Hepatocyte (in vitro differentiated cells): Measurements from ENCODE around the gene LHFPL3. TPM values are rescaled to one million over a fixed set of nuclear protein-coding genes. Genes with fewer than 3 reads are reported as not detected.

Source experiments
- DNase-seq: peaks from one replicate; pipeline ENCODE4 v3.0.0-alpha.2; 2016; ENCODE audit warnings: low spot score
- H2AFZ ChIP-seq: fragments of 200-600 bp; sonication (generic); 2 replicates; pipeline ENCODE4 v1.6.0; 2016; ENCODE audit warnings: antibody characterized with exemption, mild to moderate bottlenecking
- H3K27ac ChIP-seq: fragments of 200-600 bp; sonication (generic); 2 replicates; pipeline ENCODE4 v1.5.1; 2016; ENCODE audit warnings: mild to moderate bottlenecking
- H3K27me3 ChIP-seq: fragments of 200-600 bp; sonication (generic); 2 replicates; pipeline ENCODE4 v1.6.1; 2016
- H3K36me3 ChIP-seq: fragments of 200-600 bp; sonication (generic); replicated peaks from 2 replicates; pipeline ENCODE4 v1.5.1; 2016; ENCODE audit warnings: low read depth; ENCODE audit not compliant: insufficient read depth
- H3K4me1 ChIP-seq: fragments of 200-600 bp; sonication (generic); 2 replicates; pipeline ENCODE4 v1.5.1; 2016; ENCODE audit warnings: mild to moderate bottlenecking, moderate library complexity; ENCODE audit not compliant: insufficient read depth
- H3K4me2 ChIP-seq: fragments of 200-600 bp; sonication (generic); 2 replicates; pipeline ENCODE4 v1.6.0; 2016
- H3K4me3 ChIP-seq: fragments of 200-600 bp; sonication (generic); 2 replicates; pipeline ENCODE4 v1.5.1; 2016; ENCODE audit warnings: mild to moderate bottlenecking
- H3K79me2 ChIP-seq: fragments of 200-600 bp; sonication (generic); 2 replicates; pipeline ENCODE4 v1.6.0; 2017; ENCODE audit warnings: mild to moderate bottlenecking
- H3K9me2 ChIP-seq: fragments of 200-600 bp; sonication (generic); replicated peaks from 2 replicates; pipeline ENCODE4 v1.6.0; 2017; ENCODE audit warnings: mild to moderate bottlenecking; ENCODE audit not compliant: insufficient read depth
- H3K9me3 ChIP-seq: fragments of 200-600 bp; sonication (generic); 2 replicates; pipeline ENCODE4 v1.5.1; 2016; ENCODE audit warnings: low read depth, mild to moderate bottlenecking
- H4K20me1 ChIP-seq: fragments of 200-600 bp; sonication (generic); 2 replicates; pipeline ENCODE4 v1.6.0; 2016; ENCODE audit warnings: mild to moderate bottlenecking; ENCODE audit not compliant: insufficient read depth, poor library complexity, severe bottlenecking
- CTCF ChIP-seq: fragments of 200-600 bp; sonication (generic); IDR thresholded peaks from 2 replicates; pipeline ENCODE4 v1.5.1; 2016; ENCODE audit warnings: antibody characterized with exemption, mild to moderate bottlenecking; ENCODE audit not compliant: poor library complexity
- EZH2 ChIP-seq: fragments of 200-600 bp; sonication (generic); IDR thresholded peaks from 2 replicates; pipeline ENCODE4 v1.6.1; 2016; ENCODE audit warnings: antibody characterized with exemption, mild to moderate bottlenecking, borderline replicate concordance
- EZH2phosphoT487 ChIP-seq: fragments of 200-600 bp; sonication (generic); IDR thresholded peaks from one replicate; pipeline ENCODE4 v1.6.1; 2018; ENCODE audit warnings: antibody characterized with exemption, mild to moderate bottlenecking, low read depth, moderate library complexity; ENCODE audit not compliant: unreplicated experiment, severe bottlenecking
- WGBS: methylation state at CpG from one replicate; pipeline ENCODE4 v1.1.6; 2016; ENCODE audit warnings: low lambda C conversion rate; ENCODE audit errors: missing lambda C conversion rate; 5-methylcytosine and 5-hydroxymethylcytosine counted together
- polyA plus RNA-seq: library from polyadenylated mRNA; unstranded; fragments of >200 nt; fragmentation: Nextera tagmentation; extraction: Ambion mirVana; gene quantifications from 2 replicates; pipeline ENCODE4 v1.2.1, GENCODE V29; 2016
- total RNA-seq: library from RNA; depleted of rRNA; stranded (reverse); fragments of >200 nt; gene quantifications from 2 replicates; pipeline ENCODE4 v1.2.3, GENCODE V29; 2014

The LHFPL3 gene
- total and polyA plus RNA-seq, 2 experiments from 2014 or later = not detected

GRCh38 chr7:104805449-104806317 lies 477.3 kb downstream of the LHFPL3 start:
- DNase-seq = no peak
- no peaks in the 10 kb centered on the region for H3K27me3 ChIP-seq
- H3K4me3 ChIP-seq = no peak overlapping the region
- no peak overlapping the region for H3K4me2 ChIP-seq
- 71% methylated on average over 8 of the region's 8 CpGs for WGBS
- H3K9me3 ChIP-seq = no peaks in the 10 kb centered on the region
- no peak overlapping the region for H3K27ac ChIP-seq
- no peaks in the 10 kb centered on the region for H3K79me2 ChIP-seq
- no peak for TF ChIP-seq CTCF
- TF ChIP-seq EZH2phosphoT487 = no peak
- TF ChIP-seq EZH2 = no peak
- H2AFZ ChIP-seq = no peak overlapping the region
- no peaks in the 10 kb centered on the region for H4K20me1 ChIP-seq
- H3K36me3 ChIP-seq = no peaks in the 10 kb centered on the region
- H3K4me1 ChIP-seq = no peaks in the 10 kb centered on the region
- no peaks in the 10 kb centered on the region for H3K9me2 ChIP-seq

GRCh38 chr7:104807671-104808070 lies 479.3 kb downstream of the LHFPL3 start:
- Histone ChIP-seq H4K20me1 (no peaks in the 10 kb centered on the region), H2AFZ (no peak overlapping the region), H3K79me2 (no peaks in the 10 kb centered on the region), H3K36me3 (no peaks in the 10 kb centered on the region), H3K27ac (no peak overlapping the region), H3K9me2 (no peaks in the 10 kb centered on the region), H3K27me3 (no peaks in the 10 kb centered on the region), H3K4me3 (no peak overlapping the region), H3K4me2 (no peak overlapping the region), H3K4me1 (no peaks in the 10 kb centered on the region), H3K9me3 (no peaks in the 10 kb centered on the region)
- no peak for DNase-seq
- TF ChIP-seq EZH2 = no peak
- TF ChIP-seq CTCF = no peak
- TF ChIP-seq EZH2phosphoT487 = no peak
- WGBS = 75% methylated on average over 6 of the region's 6 CpGs

GRCh38 chr7:104809906-104810305 lies 481.5 kb downstream of the LHFPL3 start:
- H3K36me3 ChIP-seq = no peaks in the 10 kb centered on the region
- WGBS = 89% methylated on average over 2 of the region's 2 CpGs
- H4K20me1 ChIP-seq = no peaks in the 10 kb centered on the region
- DNase-seq = no peak
- no peak overlapping the region for H3K4me3 ChIP-seq
- TF ChIP-seq EZH2 (no peak), CTCF (no peak), EZH2phosphoT487 (no peak)
- no peaks in the 10 kb centered on the region for H3K79me2 ChIP-seq
- H3K27ac ChIP-seq = no peak overlapping the region
- H3K9me2 ChIP-seq = no peaks in the 10 kb centered on the region
- no peaks in the 10 kb centered on the region for H3K4me1 ChIP-seq
- H3K27me3 ChIP-seq = no peaks in the 10 kb centered on the region
- no peak overlapping the region for H2AFZ ChIP-seq
- H3K9me3 ChIP-seq = no peaks in the 10 kb centered on the region
- H3K4me2 ChIP-seq = no peak overlapping the region
